DND-41 (cell line): ENCODE results near the gene CCDC148.

Experiments used
- ATAC-seq: fragments of 200-7000 bp; cut with Tn5 transposase; 3 replicates; pipeline ENCODE4 v1.9.1; 2021; ENCODE audit warnings: low read depth; ENCODE audit not compliant: insufficient read depth
- DNase-seq: peaks from one replicate; pipeline ENCODE4 v3.0.0-alpha.2; 2020
- H2AFZ ChIP-seq: 2 replicates; pipeline ENCODE4 v1.6.0; 2012; ENCODE audit warnings: low read depth, low read length
- H3K27ac ChIP-seq: 2 replicates; pipeline ENCODE4 v1.5.1; 2012; ENCODE audit warnings: low read length, inconsistent platforms
- H3K27me3 ChIP-seq: fragments of 200-600 bp; sonication (generic); 2 replicates; pipeline ENCODE4 v1.6.0; 2012; ENCODE audit warnings: low read length, mild to moderate bottlenecking, inconsistent platforms; ENCODE audit not compliant: insufficient read depth, poor library complexity
- H3K36me3 ChIP-seq: 2 replicates; pipeline ENCODE4 v1.5.1; 2012; ENCODE audit warnings: low read length, inconsistent platforms; ENCODE audit not compliant: insufficient read depth
- H3K4me1 ChIP-seq: 2 replicates; pipeline ENCODE4 v1.5.1; 2012; ENCODE audit warnings: mild to moderate bottlenecking, low read length; ENCODE audit not compliant: insufficient read depth
- H3K4me2 ChIP-seq: 2 replicates; pipeline ENCODE4 v1.6.0; 2012; ENCODE audit warnings: mild to moderate bottlenecking, moderate library complexity, low read length, inconsistent platforms; ENCODE audit not compliant: insufficient read depth
- H3K4me3 ChIP-seq, 2 experiments: fragments of 200-600 bp in 1 of 2; shearing (Covaris generic) in 1 of 2; 2 replicates each; pipeline ENCODE4 v1.5.1; 2012 to 2016; ENCODE audit warnings: inconsistent platforms in 2 of 2, low read length in 2 of 2, mild to moderate bottlenecking in 2 of 2, low read depth in 1 of 2, moderate library complexity in 1 of 2
- H3K79me2 ChIP-seq: 2 replicates; pipeline ENCODE4 v1.6.0; 2012; ENCODE audit warnings: low read length, inconsistent platforms; ENCODE audit not compliant: insufficient read depth
- H3K9ac ChIP-seq: 2 replicates; pipeline ENCODE4 v1.6.0; 2012; ENCODE audit warnings: low read depth, mild to moderate bottlenecking, inconsistent platforms, low read length, moderate library complexity
- H3K9me3 ChIP-seq: 2 replicates; pipeline ENCODE4 v1.5.1; 2012; ENCODE audit warnings: low read length, moderate library complexity, mild to moderate bottlenecking, inconsistent platforms; ENCODE audit not compliant: insufficient read depth, severe bottlenecking
- H4K20me1 ChIP-seq: 2 replicates; pipeline ENCODE4 v1.6.0; 2012; ENCODE audit warnings: low read length; ENCODE audit not compliant: insufficient read depth
- EZH2 ChIP-seq: IDR thresholded peaks from 3 replicates; pipeline ENCODE4 v1.6.1; 2012; ENCODE audit warnings: borderline replicate concordance, low read depth, mild to moderate bottlenecking, moderate library complexity, low read length, inconsistent platforms; ENCODE audit not compliant: severe bottlenecking
- TF ChIP-seq, protein P1 (sequence below): IDR thresholded peaks from 2 replicates; pipeline ENCODE4 v1.5.1; 2012; ENCODE audit warnings: borderline replicate concordance, low read length, moderate library complexity, mild to moderate bottlenecking; ENCODE audit not compliant: poor library complexity, severe bottlenecking; ENCODE audit errors: extremely low read depth

Gene CCDC148

DNA sequence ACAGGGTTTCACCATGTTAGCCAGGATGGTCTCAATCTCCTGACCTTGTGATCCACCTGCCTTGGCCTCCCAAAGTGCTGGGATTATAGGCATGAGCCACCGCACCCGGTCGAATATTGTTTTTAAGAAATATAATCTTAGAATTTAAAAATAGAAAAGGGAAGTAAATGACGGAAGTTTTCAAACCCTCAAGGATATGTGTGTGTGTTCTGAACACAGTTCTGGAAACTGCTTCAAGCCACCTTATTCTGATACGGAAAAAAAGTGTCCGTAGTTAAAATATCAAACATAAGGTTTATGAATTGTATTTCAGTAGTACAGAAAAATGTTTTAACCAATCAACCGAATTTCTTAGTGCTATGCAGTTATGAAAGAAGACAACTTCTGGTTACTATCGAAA is 239.0 kb downstream of the CCDC148 start:
- no peak overlapping the region for H3K4me2 ChIP-seq
- no peak for ATAC-seq
- no peaks in the 10 kb centered on the region for H3K36me3 ChIP-seq

DNA sequence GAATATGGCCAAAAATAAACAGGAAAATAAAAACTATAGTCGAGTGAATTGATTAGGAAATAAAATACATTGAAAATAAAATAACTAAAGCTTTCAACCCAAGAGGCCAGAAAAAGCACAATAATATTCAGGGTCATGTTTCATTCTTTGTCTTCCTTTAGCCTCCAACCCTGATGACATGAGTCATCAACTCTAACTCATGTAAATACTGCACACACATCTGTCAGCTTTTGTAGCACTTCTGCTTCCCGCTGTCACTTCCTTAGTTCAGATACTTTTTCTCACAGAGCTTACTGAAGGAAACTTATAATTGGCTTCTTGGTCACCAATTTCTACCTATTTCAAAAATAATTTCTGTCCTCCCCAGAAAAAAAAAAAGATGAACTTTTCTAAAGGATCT is 242.1 kb downstream of the CCDC148 start:
- H3K4me1 ChIP-seq: no peaks in the 10 kb centered on the region
- no peaks in the 10 kb centered on the region for H3K27me3 ChIP-seq
- no peaks in the 10 kb centered on the region for H3K9me3 ChIP-seq
- no peaks in the 10 kb centered on the region for H4K20me1 ChIP-seq
- TF ChIP-seq, protein P1, sequence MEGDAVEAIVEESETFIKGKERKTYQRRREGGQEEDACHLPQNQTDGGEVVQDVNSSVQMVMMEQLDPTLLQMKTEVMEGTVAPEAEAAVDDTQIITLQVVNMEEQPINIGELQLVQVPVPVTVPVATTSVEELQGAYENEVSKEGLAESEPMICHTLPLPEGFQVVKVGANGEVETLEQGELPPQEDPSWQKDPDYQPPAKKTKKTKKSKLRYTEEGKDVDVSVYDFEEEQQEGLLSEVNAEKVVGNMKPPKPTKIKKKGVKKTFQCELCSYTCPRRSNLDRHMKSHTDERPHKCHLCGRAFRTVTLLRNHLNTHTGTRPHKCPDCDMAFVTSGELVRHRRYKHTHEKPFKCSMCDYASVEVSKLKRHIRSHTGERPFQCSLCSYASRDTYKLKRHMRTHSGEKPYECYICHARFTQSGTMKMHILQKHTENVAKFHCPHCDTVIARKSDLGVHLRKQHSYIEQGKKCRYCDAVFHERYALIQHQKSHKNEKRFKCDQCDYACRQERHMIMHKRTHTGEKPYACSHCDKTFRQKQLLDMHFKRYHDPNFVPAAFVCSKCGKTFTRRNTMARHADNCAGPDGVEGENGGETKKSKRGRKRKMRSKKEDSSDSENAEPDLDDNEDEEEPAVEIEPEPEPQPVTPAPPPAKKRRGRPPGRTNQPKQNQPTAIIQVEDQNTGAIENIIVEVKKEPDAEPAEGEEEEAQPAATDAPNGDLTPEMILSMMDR: no peak
- TF ChIP-seq EZH2: no peak
- H2AFZ ChIP-seq: no peak overlapping the region
- no peak for DNase-seq
- H3K4me2 ChIP-seq: no peak overlapping the region
- no peaks in the 10 kb centered on the region for H3K36me3 ChIP-seq
- no peak for ATAC-seq
- H3K79me2 ChIP-seq: no peaks in the 10 kb centered on the region
- no peak overlapping the region for H3K4me3 ChIP-seq
- H3K27ac ChIP-seq: no peak overlapping the region
- H3K9ac ChIP-seq: no peak overlapping the region

More for the DNA sequence above, 239.0 kb downstream of the CCDC148 start:
- Histone ChIP-seq H2AFZ (no peak overlapping the region), H3K4me3 (no peak overlapping the region), H3K79me2 (no peaks in the 10 kb centered on the region), H4K20me1 (no peaks in the 10 kb centered on the region), H3K9ac (no peak overlapping the region), H3K27ac (no peak overlapping the region), H3K9me3 (no peaks in the 10 kb centered on the region), H3K4me1 (no peaks in the 10 kb centered on the region), H3K27me3 (no peaks in the 10 kb centered on the region)
- no peak for DNase-seq
- TF ChIP-seq, protein P1: no peak
- TF ChIP-seq EZH2: no peak

DNA sequence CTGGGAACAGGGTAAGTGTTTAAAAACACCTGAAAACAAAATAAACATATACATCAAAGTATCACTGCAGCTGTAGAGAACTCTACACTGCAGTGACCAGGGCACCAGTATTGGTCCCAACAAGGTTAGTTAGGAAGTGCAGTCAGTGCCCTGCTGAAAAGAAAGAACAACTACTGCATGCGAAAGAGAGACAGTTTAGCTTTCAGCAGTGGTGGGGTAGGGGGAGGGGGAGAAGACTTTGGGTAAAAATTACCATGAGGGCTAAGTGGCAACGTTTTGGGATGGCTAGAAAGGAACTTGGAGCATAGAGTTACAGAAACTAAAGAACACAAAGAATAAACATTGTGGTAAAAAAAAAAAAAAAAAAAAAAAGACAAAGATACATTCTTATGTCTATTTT is 242.8 kb downstream of the CCDC148 start:
- ATAC-seq: no peak
- H3K9ac ChIP-seq: no peak overlapping the region
- no peaks in the 10 kb centered on the region for H3K4me1 ChIP-seq
- no peaks in the 10 kb centered on the region for H3K79me2 ChIP-seq
- no peaks in the 10 kb centered on the region for H4K20me1 ChIP-seq
- H3K9me3 ChIP-seq: no peaks in the 10 kb centered on the region
- H2AFZ ChIP-seq: no peak overlapping the region
- DNase-seq: no peak
- no peaks in the 10 kb centered on the region for H3K27me3 ChIP-seq
- H3K4me3 ChIP-seq: no peak overlapping the region
- H3K36me3 ChIP-seq: no peaks in the 10 kb centered on the region
- H3K4me2 ChIP-seq: no peak overlapping the region
- TF ChIP-seq, protein P1: no peak
- no peak for TF ChIP-seq EZH2
- H3K27ac ChIP-seq: no peak overlapping the region

DNA sequence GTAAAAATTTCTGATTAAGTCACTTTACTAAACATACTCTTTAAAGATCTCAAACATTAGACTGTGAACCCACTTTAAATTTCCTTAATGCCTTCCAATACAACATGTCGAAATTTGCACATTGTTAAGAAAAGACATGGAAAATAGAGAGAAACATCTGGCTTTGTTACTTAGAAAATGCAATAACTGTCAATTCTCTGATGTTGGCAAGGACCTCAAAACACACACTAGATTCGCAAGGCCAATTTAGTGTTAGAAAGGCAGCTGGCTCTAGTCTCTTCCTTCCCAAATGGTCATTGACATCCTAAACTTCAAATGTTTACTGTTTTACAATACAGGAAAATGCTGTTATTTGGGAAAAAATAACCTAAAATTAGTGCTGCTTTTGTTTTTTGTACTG is 244.3 kb downstream of the CCDC148 start:
- Histone ChIP-seq H3K9me3 (no peaks in the 10 kb centered on the region), H3K27ac (no peak overlapping the region), H3K9ac (no peak overlapping the region), H3K79me2 (no peaks in the 10 kb centered on the region), H3K4me3 (no peak overlapping the region), H3K4me1 (no peaks in the 10 kb centered on the region), H4K20me1 (no peaks in the 10 kb centered on the region), H3K27me3 (no peaks in the 10 kb centered on the region), H3K36me3 (no peaks in the 10 kb centered on the region), H3K4me2 (no peak overlapping the region), H2AFZ (no peak overlapping the region)
- TF ChIP-seq, protein P1: no peak
- no peak for TF ChIP-seq EZH2
- ATAC-seq: no peak
- no peak for DNase-seq
